Measurements from ENCODE around the gene MAS1. TPM values are rescaled to one million over a fixed set of nuclear protein-coding genes. Genes with fewer than 3 reads are reported as not detected.

MAS1 gene
- total and polyA plus RNA-seq, 2 experiments from 2014 or later: 0.03 TPM; not detected in 1

DNA sequence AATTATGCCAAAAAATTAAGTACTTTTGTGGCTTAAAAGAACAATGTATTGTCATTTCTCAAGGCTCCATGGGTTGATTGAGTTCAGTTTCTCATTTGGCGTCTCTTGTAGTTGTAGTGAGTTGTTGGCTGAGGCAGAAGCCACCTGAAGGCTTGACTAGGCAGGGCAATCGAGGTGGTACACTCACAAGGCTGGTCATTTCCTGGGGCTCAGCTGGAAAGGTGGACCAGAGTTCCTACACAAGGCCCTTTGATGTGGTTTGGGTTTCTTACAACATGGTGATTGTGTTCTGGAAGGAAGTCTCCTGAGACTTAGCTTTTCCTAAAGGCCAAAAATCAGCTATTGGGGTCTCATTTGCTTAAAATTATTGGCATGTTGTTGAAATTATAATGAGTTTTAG lies 22.6 kb downstream of the MAS1 start (continued):
- TF ChIP-seq, protein P1, sequence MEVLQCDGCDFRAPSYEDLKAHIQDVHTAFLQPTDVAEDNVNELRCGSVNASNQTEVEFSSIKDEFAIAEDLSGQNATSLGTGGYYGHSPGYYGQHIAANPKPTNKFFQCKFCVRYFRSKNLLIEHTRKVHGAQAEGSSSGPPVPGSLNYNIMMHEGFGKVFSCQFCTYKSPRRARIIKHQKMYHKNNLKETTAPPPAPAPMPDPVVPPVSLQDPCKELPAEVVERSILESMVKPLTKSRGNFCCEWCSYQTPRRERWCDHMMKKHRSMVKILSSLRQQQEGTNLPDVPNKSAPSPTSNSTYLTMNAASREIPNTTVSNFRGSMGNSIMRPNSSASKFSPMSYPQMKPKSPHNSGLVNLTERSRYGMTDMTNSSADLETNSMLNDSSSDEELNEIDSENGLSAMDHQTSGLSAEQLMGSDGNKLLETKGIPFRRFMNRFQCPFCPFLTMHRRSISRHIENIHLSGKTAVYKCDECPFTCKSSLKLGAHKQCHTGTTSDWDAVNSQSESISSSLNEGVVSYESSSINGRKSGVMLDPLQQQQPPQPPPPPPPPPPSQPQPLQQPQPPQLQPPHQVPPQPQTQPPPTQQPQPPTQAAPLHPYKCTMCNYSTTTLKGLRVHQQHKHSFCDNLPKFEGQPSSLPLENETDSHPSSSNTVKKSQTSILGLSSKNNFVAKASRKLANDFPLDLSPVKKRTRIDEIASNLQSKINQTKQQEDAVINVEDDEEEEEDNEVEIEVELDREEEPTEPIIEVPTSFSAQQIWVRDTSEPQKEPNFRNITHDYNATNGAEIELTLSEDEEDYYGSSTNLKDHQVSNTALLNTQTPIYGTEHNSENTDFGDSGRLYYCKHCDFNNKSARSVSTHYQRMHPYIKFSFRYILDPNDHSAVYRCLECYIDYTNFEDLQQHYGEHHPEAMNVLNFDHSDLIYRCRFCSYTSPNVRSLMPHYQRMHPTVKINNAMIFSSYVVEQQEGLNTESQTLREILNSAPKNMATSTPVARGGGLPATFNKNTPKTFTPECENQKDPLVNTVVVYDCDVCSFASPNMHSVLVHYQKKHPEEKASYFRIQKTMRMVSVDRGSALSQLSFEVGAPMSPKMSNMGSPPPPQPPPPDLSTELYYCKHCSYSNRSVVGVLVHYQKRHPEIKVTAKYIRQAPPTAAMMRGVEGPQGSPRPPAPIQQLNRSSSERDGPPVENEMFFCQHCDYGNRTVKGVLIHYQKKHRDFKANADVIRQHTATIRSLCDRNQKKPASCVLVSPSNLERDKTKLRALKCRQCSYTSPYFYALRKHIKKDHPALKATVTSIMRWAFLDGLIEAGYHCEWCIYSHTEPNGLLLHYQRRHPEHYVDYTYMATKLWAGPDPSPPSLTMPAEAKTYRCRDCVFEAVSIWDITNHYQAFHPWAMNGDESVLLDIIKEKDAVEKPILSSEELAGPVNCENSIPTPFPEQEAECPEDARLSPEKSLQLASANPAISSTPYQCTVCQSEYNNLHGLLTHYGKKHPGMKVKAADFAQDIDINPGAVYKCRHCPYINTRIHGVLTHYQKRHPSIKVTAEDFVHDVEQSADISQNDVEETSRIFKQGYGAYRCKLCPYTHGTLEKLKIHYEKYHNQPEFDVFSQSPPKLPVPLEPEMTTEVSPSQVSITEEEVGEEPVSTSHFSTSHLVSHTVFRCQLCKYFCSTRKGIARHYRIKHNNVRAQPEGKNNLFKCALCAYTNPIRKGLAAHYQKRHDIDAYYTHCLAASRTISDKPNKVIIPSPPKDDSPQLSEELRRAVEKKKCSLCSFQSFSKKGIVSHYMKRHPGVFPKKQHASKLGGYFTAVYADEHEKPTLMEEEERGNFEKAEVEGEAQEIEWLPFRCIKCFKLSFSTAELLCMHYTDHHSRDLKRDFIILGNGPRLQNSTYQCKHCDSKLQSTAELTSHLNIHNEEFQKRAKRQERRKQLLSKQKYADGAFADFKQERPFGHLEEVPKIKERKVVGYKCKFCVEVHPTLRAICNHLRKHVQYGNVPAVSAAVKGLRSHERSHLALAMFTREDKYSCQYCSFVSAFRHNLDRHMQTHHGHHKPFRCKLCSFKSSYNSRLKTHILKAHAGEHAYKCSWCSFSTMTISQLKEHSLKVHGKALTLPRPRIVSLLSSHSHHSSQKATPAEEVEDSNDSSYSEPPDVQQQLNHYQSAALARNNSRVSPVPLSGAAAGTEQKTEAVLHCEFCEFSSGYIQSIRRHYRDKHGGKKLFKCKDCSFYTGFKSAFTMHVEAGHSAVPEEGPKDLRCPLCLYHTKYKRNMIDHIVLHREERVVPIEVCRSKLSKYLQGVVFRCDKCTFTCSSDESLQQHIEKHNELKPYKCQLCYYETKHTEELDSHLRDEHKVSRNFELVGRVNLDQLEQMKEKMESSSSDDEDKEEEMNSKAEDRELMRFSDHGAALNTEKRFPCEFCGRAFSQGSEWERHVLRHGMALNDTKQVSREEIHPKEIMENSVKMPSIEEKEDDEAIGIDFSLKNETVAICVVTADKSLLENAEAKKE (CRISPR knock-in tag; IDR thresholded peaks at IDR 0.05): no peak

GRCh38 chr6:159913862-159914564 lies 23.2 kb downstream of the MAS1 start:
- H3K27me3 ChIP-seq (ENCODE audit: insufficient read depth): no peaks in the 10 kb centered on the region
- no peaks in the 10 kb centered on the region for H4K20me1 ChIP-seq (replicated peaks; ENCODE audit: insufficient read depth)
- no peak overlapping the region for H3K4me2 ChIP-seq
- no peak overlapping the region for H3K27ac ChIP-seq (ENCODE audit: low read depth)
- no peaks in the 10 kb centered on the region for H3K79me2 ChIP-seq (replicated peaks; ENCODE audit: insufficient read depth)
- 0 out of 2 replicates have a peak, but pooled peaks cover 4% of the 10 kb centered on the region for H3K4me1 ChIP-seq (ENCODE audit: insufficient read depth)
- no peak for ATAC-seq
- H3K4me3 Mint-ChIP-seq: no peak overlapping the region
- H3K27ac Mint-ChIP-seq: no peak overlapping the region
- no peaks in the 10 kb centered on the region for H3K27me3 Mint-ChIP-seq (ENCODE audit: insufficient read depth, low read depth, poor library complexity)
- H3K4me1 Mint-ChIP-seq: peaks cover 16% of the 10 kb centered on the region; the same call in 2 of the 3 replicates
- H3F3A ChIP-seq (replicated peaks; ENCODE audit: low read depth): no peaks in the 10 kb centered on the region
- no peaks in the 10 kb centered on the region; the same call in 2 of the 3 replicates for H3K9me3 Mint-ChIP-seq
- H3K9me2 ChIP-seq (ENCODE audit: insufficient read depth): peaks cover 3% of the 10 kb centered on the region; the same call in 1 of the 2 replicates
- H2AFZ ChIP-seq: no peak overlapping the region
- no peaks in the 10 kb centered on the region for H3K36me3 Mint-ChIP-seq (ENCODE audit: low read depth)
- no peaks in the 10 kb centered on the region for H3K36me3 ChIP-seq (ENCODE audit: insufficient read depth)
- no peak for DNase-seq (ENCODE audit: low spot score)
- no peak overlapping the region for H3K4me3 ChIP-seq
- TF ChIP-seq CREB1 (CRISPR knock-in tag; IDR thresholded peaks at IDR 0.05; ENCODE audit: low read depth): no peak
- no peak for TF ChIP-seq ZNF331 (CRISPR knock-in tag; IDR thresholded peaks at IDR 0.05; ENCODE audit: low read depth)
- TF ChIP-seq REST (IDR thresholded peaks at IDR 0.05; ENCODE audit: unreplicated experiment): no peak
- no peak for TF ChIP-seq ZNF114 (CRISPR knock-in tag; IDR thresholded peaks at IDR 0.05)
- no peak for TF ChIP-seq STAT1 (IDR thresholded peaks at IDR 0.05; ENCODE audit: unreplicated experiment)
- no peak for TF ChIP-seq POLR2AphosphoS5 (IDR thresholded peaks at IDR 0.05; ENCODE audit: low read depth)
- TF ChIP-seq EZH2phosphoT487 (IDR thresholded peaks at IDR 0.05; ENCODE audit: unreplicated experiment): no peak
